Measurements from ENCODE around the gene PEAK1.

PEAK1 gene

GRCh38 chr15:77107531-77108355, 312.2 kb downstream of the PEAK1 start:
- H3K27ac ChIP-seq (ENCODE audit: extremely low read depth, low read depth, low read length), result no peak overlapping the region
- H3K36me3 ChIP-seq (ENCODE audit: control insufficient read depth in 2 of 2, insufficient read depth in 1 of 2, low read length in 2 of 2), result no peaks in the 10 kb centered on the region
- POLR2A ChIA-PET, result interaction anchor here (0.6 kb wide), 1 partner anchor 14 kb away, joined by 4 read pairs; no protein-coding TSS in a partner anchor
- no peak overlapping the region for H3K4me3 ChIP-seq (ENCODE audit: low read depth, low read length)
- CTCF ChIA-PET, result interaction anchor here (0.6 to 5.7 kb wide), 32 partner anchors 9 to 714 kb away, joined by 3 to 55 read pairs (median 3); no protein-coding TSS in a partner anchor
- no peaks in the 10 kb centered on the region for H3K4me1 ChIP-seq (ENCODE audit: control insufficient read depth, insufficient read depth, low read length)
- no peaks in the 10 kb centered on the region for H3K9me3 ChIP-seq (ENCODE audit: control insufficient read depth, insufficient read depth, low read depth, low read length)
- TF ChIP-seq SETDB1 (IDR thresholded peaks at IDR 0.05; ENCODE audit: insufficient read length, low read length) (no peak), ZNF624 (tag by site-specific recombination; IDR thresholded peaks at IDR 0.05) (no peak), ZNF677 (tag by site-specific recombination; IDR thresholded peaks at IDR 0.05) (no peak), ZFP41 (tag by site-specific recombination; IDR thresholded peaks at IDR 0.05; ENCODE audit: borderline replicate concordance) (no peak), KLF10 (tag by site-specific recombination; IDR thresholded peaks at IDR 0.05) (no peak), EGR2 (tag by site-specific recombination; IDR thresholded peaks at IDR 0.05; ENCODE audit: low read depth) (no peak), ZNF610 (tag by site-specific recombination; IDR thresholded peaks at IDR 0.05; ENCODE audit: borderline replicate concordance) (no peak), ZNF549 (tag by site-specific recombination; IDR thresholded peaks at IDR 0.05) (no peak), ZSCAN16 (tag by site-specific recombination; IDR thresholded peaks at IDR 0.05) (no peak), ZFHX2 (tag by site-specific recombination; conservative IDR thresholded peaks at IDR 0.05) (no peak), ZNF140 (tag by site-specific recombination; IDR thresholded peaks at IDR 0.05) (no peak), ZBTB44 (tag by site-specific recombination; IDR thresholded peaks at IDR 0.05) (peak; percentile 26; the same call in 1 of the 2 replicates), MEIS1 (CRISPR knock-in tag; IDR thresholded peaks at IDR 0.05; ENCODE audit: borderline replicate concordance) (no peak), ZNF837 (tag by site-specific recombination; IDR thresholded peaks at IDR 0.05) (no peak), ZNF645 (tag by site-specific recombination; IDR thresholded peaks at IDR 0.05) (no peak), ZNF660 (tag by site-specific recombination; IDR thresholded peaks at IDR 0.05) (no peak), ZNF26 (tag by site-specific recombination; IDR thresholded peaks at IDR 0.05) (no peak), PRDM1 (tag by site-specific recombination; IDR thresholded peaks at IDR 0.05) (peak; percentile 52; the same call in 1 of the 2 replicates), ZNF23 (tag by site-specific recombination; IDR thresholded peaks at IDR 0.05; ENCODE audit: borderline replicate concordance) (no peak), ZNF18 (tag by site-specific recombination; IDR thresholded peaks at IDR 0.05) (no peak), SP3 (tag by site-specific recombination; IDR thresholded peaks at IDR 0.05) (no peak), ZNF843 (tag by site-specific recombination; IDR thresholded peaks at IDR 0.05) (no peak), ZNF174 (tag by site-specific recombination; IDR thresholded peaks at IDR 0.05) (no peak), HOXC10 (CRISPR knock-in tag; IDR thresholded peaks at IDR 0.05) (no peak), ZNF311 (tag by site-specific recombination; IDR thresholded peaks at IDR 0.05; ENCODE audit: borderline replicate concordance) (no peak), ZBTB48 (tag by site-specific recombination; IDR thresholded peaks at IDR 0.05) (no peak), INSM2 (tag by site-specific recombination; IDR thresholded peaks at IDR 0.05) (no peak), ZNF335 (tag by site-specific recombination; conservative IDR thresholded peaks at IDR 0.05) (peak; percentile 72), REPIN1 (tag by site-specific recombination; IDR thresholded peaks at IDR 0.05; ENCODE audit: low read depth) (no peak), ZIC2 (tag by site-specific recombination; IDR thresholded peaks at IDR 0.05) (no peak), TRIM28 (IDR thresholded peaks at IDR 0.05; ENCODE audit: borderline replicate concordance, low read length) (peak; percentile 41; the same call in 1 of the 2 replicates), KLF7 (tag by site-specific recombination; IDR thresholded peaks at IDR 0.05; ENCODE audit: borderline replicate concordance) (no peak)

Measured in HEK293 (cell line).